Measurements from ENCODE around the gene CHD2.

CHD2 gene

DNA sequence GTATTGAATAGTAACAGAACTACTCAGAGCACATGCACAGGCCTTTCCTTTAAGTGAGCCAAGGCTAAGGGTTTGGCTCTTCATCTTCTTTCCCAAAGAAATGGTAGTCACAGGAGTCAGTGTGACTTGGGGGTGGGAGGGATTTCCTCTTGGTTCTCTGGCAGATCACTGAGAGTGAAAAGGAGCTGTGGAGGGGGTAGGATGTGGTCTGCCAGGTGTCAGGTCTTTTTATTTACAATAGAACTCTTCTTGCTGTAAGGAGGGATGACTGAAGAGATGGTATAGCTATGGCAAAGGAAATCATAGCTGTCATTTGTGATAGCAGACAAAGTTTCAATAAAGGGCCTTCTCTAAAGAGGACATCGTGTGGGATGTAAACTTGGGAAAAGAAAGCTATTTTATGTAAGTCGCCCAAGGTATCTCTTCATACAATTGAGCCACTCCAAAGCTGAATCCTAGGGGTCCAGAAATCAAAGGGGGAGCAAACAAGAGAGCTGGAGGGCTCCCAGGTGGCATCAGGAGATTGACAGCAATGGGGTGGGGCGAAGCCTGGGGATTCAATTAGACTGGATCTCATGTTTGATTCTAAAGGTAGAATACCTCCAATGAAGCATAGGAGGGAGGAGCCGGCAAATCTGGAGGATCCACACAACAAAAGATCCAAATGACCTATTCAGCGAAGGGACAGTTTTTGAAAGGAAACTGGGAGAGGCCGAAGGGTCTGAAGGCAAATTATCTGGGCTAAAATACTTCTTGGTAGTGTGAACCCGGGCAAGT lies 20.0 kb upstream of the CHD2 start:
- peak overlapping the region; percentile 78 for H3K4me2 ChIP-seq (ENCODE audit: insufficient read depth, low read length)

DNA sequence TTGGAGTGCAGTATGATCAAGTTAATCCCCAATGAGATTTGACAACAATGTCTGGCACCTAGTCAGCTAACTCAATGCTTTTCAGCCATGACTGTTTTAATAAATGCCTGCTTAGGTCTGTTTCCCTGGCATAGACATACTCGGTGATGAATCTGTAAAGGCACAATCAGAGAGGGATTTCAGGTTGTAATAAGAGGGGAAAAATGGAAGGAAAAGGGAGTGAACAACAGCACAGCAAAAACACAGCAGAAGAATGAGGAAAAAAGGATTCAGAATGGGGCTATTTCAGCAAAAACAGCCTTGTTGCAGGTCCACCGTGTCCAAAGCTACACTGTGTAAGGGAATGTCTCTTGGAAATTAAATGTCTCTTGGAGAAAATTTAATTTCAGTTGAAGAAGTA lies 19.3 kb upstream of the CHD2 start:
- DNase-seq: no peak
- Histone ChIP-seq H3K9ac (ENCODE audit: low read depth, low read length) (peak overlapping the region; percentile 85), H3K4me2 (ENCODE audit: insufficient read depth, low read length) (peak overlapping the region; percentile 78), H3K4me3 (ENCODE audit: low read depth in 1 of 2, low read length in 2 of 2) (peak overlapping the region in 1 of 2 experiments; percentile 66; a peak in 2 of 4 replicates), H2AFZ (ENCODE audit: low read depth, low read length) (peak overlapping the region; percentile 74), H4K20me1 (ENCODE audit: insufficient read depth, low read length) (peaks cover 11% of the 10 kb centered on the region; the same call in 1 of the 2 replicates), H3K36me3 (ENCODE audit: insufficient read depth, low read length) (peaks cover 25% of the 10 kb centered on the region), H3K4me1 (ENCODE audit: insufficient read depth, low read length) (peaks cover 41% of the 10 kb centered on the region), H3K27ac (ENCODE audit: low read length) (peak overlapping the region; percentile 98), H3K27me3 (ENCODE audit: insufficient read depth, low read length, poor library complexity) (no peaks in the 10 kb centered on the region), H3K9me3 (ENCODE audit: insufficient read depth, low read length, severe bottlenecking) (no peaks in the 10 kb centered on the region), H3K79me2 (ENCODE audit: insufficient read depth, low read length) (peaks cover 48% of the 10 kb centered on the region)
- no peak for TF ChIP-seq EZH2 (IDR thresholded peaks at IDR 0.05; ENCODE audit: borderline replicate concordance, low read depth, low read length, severe bottlenecking)
- TF ChIP-seq, protein P1, sequence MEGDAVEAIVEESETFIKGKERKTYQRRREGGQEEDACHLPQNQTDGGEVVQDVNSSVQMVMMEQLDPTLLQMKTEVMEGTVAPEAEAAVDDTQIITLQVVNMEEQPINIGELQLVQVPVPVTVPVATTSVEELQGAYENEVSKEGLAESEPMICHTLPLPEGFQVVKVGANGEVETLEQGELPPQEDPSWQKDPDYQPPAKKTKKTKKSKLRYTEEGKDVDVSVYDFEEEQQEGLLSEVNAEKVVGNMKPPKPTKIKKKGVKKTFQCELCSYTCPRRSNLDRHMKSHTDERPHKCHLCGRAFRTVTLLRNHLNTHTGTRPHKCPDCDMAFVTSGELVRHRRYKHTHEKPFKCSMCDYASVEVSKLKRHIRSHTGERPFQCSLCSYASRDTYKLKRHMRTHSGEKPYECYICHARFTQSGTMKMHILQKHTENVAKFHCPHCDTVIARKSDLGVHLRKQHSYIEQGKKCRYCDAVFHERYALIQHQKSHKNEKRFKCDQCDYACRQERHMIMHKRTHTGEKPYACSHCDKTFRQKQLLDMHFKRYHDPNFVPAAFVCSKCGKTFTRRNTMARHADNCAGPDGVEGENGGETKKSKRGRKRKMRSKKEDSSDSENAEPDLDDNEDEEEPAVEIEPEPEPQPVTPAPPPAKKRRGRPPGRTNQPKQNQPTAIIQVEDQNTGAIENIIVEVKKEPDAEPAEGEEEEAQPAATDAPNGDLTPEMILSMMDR (IDR thresholded peaks at IDR 0.05; ENCODE audit: borderline replicate concordance, extremely low read depth, low read length, poor library complexity, severe bottlenecking): no peak
- ATAC-seq (ENCODE audit: insufficient read depth, low read depth): no peak

More for the DNA sequence above, 20.0 kb upstream of the CHD2 start:
- Histone ChIP-seq H3K9me3 (ENCODE audit: insufficient read depth, low read length, severe bottlenecking) (no peaks in the 10 kb centered on the region), H3K9ac (ENCODE audit: low read depth, low read length) (peak overlapping the region; percentile 85), H3K27ac (ENCODE audit: low read length) (peak overlapping the region; percentile 98), H3K4me3 (ENCODE audit: low read depth in 1 of 2, low read length in 2 of 2) (peak overlapping the region in 1 of 2 experiments; percentile 66; a peak in 1 of 4 replicates), H3K27me3 (ENCODE audit: insufficient read depth, low read length, poor library complexity) (no peaks in the 10 kb centered on the region), H3K36me3 (ENCODE audit: insufficient read depth, low read length) (peaks cover 18% of the 10 kb centered on the region; the same call in 1 of the 2 replicates), H2AFZ (ENCODE audit: low read depth, low read length) (peak overlapping the region; percentile 74), H4K20me1 (ENCODE audit: insufficient read depth, low read length) (peaks cover 9% of the 10 kb centered on the region; the same call in 1 of the 2 replicates), H3K4me1 (ENCODE audit: insufficient read depth, low read length) (peaks cover 34% of the 10 kb centered on the region), H3K79me2 (ENCODE audit: insufficient read depth, low read length) (peaks cover 42% of the 10 kb centered on the region)
- DNase-seq: peak; percentile 69
- TF ChIP-seq, protein P1 (IDR thresholded peaks at IDR 0.05; ENCODE audit: borderline replicate concordance, extremely low read depth, low read length, poor library complexity, severe bottlenecking): no peak
- TF ChIP-seq EZH2 (IDR thresholded peaks at IDR 0.05; ENCODE audit: borderline replicate concordance, low read depth, low read length, severe bottlenecking): no peak
- ATAC-seq (ENCODE audit: insufficient read depth, low read depth): peak; percentile 32

- Histone ChIP-seq H3K9ac (ENCODE audit: low read depth, low read length) (peak overlapping the region; percentile 85), H3K4me1 (ENCODE audit: insufficient read depth, low read length) (peaks cover 46% of the 10 kb centered on the region), H4K20me1 (ENCODE audit: insufficient read depth, low read length) (peaks cover 11% of the 10 kb centered on the region; the same call in 1 of the 2 replicates), H3K4me2 (ENCODE audit: insufficient read depth, low read length) (peak overlapping the region; percentile 78), H3K4me3 (ENCODE audit: low read depth in 1 of 2, low read length in 2 of 2) (peak overlapping the region; percentile 24 to 66; a peak in 3 of 4 replicates), H3K79me2 (ENCODE audit: insufficient read depth, low read length) (peaks cover 53% of the 10 kb centered on the region), H3K36me3 (ENCODE audit: insufficient read depth, low read length) (peaks cover 30% of the 10 kb centered on the region), H3K27ac (ENCODE audit: low read length) (peak overlapping the region; percentile 98), H3K27me3 (ENCODE audit: insufficient read depth, low read length, poor library complexity) (no peaks in the 10 kb centered on the region), H3K9me3 (ENCODE audit: insufficient read depth, low read length, severe bottlenecking) (no peaks in the 10 kb centered on the region), H2AFZ (ENCODE audit: low read depth, low read length) (peak overlapping the region; percentile 74)
- DNase-seq (peak; percentile 47), ATAC-seq (ENCODE audit: insufficient read depth, low read depth) (0 out of 3 replicates have a peak, but pooled peaks have one; percentile 13)
- TF ChIP-seq, protein P1 (IDR thresholded peaks at IDR 0.05; ENCODE audit: borderline replicate concordance, extremely low read depth, low read length, poor library complexity, severe bottlenecking): no peak
- TF ChIP-seq EZH2 (IDR thresholded peaks at IDR 0.05; ENCODE audit: borderline replicate concordance, low read depth, low read length, severe bottlenecking): no peak
Measured at GRCh38 chr15:92881211-92881754, 18.8 kb upstream of the CHD2 start.
